Activated CD4-positive, alpha-beta T cell treated with anti-CD3 and anti-CD28 coated beads for 4 hours (primary cell): ENCODE data around the gene OR2A2.
A peak's percentile ranks its signal among the peaks of the same experiment; 100 is the strongest.
"Not testable (repeated sequence)": the region's sequence is repeated elsewhere in the genome, so short reads cannot be mapped to it uniquely, and the experiment has no call there.

Source experiments
- DNase-seq, 2 donors: peaks; one replicate each; pipeline ENCODE4 v3.0.0-alpha.2; 2020

Gene OR2A2, protein sequence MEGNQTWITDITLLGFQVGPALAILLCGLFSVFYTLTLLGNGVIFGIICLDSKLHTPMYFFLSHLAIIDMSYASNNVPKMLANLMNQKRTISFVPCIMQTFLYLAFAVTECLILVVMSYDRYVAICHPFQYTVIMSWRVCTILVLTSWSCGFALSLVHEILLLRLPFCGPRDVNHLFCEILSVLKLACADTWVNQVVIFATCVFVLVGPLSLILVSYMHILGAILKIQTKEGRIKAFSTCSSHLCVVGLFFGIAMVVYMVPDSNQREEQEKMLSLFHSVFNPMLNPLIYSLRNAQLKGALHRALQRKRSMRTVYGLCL

GRCh38 chr7:144109283-144109682, at the start of gene OR2A2:
OR2A2 (plus strand) TSS chr7:144109583; CDS start chr7:144109583, 0 bp downstream.
- no peak for DNase-seq

- DNase-seq, result no peak
Observed at GRCh38 chr7:144063710-144064109, 45.7 kb upstream of the OR2A2 start.

DNA sequence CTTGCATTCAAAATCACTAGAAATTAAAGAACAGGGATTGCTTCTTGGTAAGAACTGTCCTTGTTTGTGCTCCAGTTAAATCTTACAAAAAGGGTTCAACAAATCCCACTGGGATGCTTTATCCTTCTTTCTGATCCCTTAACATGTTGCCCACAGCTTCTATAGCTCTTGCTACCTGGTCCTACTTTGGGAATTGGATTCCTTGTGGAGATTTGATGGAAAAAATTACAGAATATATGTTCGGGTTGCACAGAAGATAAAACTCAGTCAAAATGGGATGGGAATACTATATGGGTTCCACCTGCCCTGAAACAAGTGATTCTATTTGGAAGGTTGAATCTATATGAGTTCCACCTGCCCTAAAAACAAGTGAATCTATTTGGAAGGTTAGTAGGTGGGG, 39.9 kb upstream of the OR2A2 start, which contains the start of gene OR2A25:
TSS of gene OR2A25 (plus strand) at position 301 of the 400 bp plus-strand sequence. CDS start 4,409 bp downstream, outside the sequence.
- no peak for DNase-seq

DNA sequence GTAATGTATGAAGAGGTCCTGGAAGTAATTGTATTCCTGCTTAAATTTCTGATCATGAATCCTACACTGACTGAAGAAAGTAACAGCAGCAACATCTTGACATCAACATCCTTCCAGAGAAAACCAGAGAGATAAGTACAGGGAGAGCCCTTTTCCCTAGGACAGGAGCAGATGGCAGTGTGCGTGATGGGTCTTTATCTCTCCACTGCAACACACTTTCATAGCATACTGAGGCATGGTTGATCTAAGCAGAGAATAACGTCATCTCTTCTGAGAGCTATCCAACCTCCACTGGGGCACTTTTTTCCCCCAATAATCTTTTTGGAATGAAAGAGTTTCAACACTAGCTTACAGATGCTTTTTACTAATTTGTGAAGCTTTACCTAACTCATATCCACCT, 39.4 kb upstream of the OR2A2 start:
- DNase-seq, result no peak

GRCh38 chr7:144074374-144074773, 35.0 kb upstream of the OR2A2 start:
- DNase-seq, result no peak

GRCh38 chr7:144085978-144086377, 23.4 kb upstream of the OR2A2 start, which contains the start of gene OR2A12:
OR2A12 (plus strand) TSS chr7:144086278; CDS start chr7:144095108, 8,830 bp downstream.
- DNase-seq, result no peak

- no peak for DNase-seq
Observed at GRCh38 chr7:144086730-144087129, 22.7 kb upstream of the OR2A2 start.

- no peak for DNase-seq
Observed at GRCh38 chr7:144087230-144087629, 22.2 kb upstream of the OR2A2 start.

DNA sequence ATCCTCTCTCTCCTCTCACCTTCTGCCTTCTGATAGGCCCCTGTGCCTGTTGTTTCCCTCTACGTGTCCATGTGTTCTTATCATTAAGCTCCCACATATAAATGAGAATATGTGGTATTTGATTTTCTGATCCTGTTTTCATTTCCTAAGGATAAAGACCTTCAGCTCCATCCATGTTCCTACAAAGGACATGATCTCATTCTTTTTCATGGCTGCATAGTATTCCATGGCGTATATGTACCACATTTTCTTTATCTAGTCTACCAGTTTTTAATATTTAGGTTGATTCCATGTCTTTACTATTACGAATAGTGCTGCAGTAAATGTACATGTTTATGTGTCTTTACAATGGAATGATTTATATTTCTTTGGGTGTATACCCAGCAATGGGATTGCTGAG, 18.7 kb upstream of the OR2A2 start:
- DNase-seq, result no peak

- no peak for DNase-seq
Observed at GRCh38 chr7:144098776-144099175, 10.6 kb upstream of the OR2A2 start.

- no peak for DNase-seq
Observed at GRCh38 chr7:144100607-144101006, 8.8 kb upstream of the OR2A2 start.

DNA sequence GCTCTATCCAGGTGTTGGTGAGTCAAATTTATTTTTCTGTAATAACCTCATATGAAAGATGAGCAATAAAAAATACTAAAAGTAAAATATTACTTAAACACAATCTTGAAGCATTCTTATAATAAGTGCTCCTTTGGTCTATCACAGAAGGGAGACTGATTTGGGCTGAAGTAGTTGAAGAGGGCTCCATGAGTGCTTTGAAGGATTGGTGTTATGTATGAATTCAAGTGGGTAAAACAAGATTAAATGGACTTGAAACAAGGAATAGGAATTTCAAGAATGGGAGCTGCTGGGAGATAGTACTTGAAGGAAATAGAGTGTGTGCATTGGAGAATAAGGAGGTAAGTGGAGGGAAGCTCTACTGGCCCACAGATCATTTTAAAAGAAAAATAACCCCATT, 7.3 kb upstream of the OR2A2 start:
- no peak for DNase-seq

- DNase-seq, result no peak
Observed at GRCh38 chr7:144105211-144105610, 4.2 kb upstream of the OR2A2 start.

DNA sequence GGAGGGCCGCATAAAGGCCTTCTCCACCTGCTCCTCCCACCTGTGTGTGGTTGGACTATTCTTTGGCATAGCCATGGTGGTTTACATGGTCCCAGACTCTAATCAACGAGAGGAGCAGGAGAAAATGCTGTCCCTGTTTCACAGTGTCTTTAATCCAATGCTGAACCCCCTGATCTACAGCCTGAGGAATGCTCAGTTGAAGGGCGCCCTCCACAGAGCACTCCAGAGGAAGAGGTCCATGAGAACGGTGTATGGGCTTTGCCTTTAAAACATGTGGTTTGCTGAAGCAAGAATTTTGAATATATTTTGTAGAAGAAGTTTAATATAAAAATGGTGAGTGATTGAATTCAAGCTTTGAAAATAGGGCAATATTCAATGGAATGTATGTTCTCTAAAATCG, 889 bp downstream of the OR2A2 start:
- no peak for DNase-seq

DNA sequence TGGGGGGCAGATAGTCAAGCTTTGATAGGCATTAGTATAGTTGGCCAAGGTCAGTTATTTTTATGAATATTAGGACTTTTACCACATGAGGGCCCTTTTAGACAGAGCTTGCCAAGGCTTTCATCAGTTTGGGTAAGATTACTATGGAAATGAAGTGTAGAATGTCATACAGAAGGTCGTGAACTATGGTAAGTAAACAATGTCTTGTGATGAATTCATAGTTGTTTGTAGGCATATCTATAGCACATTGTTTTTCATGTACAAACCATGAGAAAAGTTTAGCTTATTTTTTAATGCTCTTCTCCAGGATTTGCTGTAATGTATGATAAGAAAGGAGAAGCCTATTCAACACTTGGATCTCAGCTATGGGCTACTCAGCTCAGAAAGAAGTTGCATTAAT, 4.3 kb downstream of the OR2A2 start:
- no peak for DNase-seq

- DNase-seq, result no peak
Observed at GRCh38 chr7:144118341-144118740, 9.0 kb downstream of the OR2A2 start.

DNA sequence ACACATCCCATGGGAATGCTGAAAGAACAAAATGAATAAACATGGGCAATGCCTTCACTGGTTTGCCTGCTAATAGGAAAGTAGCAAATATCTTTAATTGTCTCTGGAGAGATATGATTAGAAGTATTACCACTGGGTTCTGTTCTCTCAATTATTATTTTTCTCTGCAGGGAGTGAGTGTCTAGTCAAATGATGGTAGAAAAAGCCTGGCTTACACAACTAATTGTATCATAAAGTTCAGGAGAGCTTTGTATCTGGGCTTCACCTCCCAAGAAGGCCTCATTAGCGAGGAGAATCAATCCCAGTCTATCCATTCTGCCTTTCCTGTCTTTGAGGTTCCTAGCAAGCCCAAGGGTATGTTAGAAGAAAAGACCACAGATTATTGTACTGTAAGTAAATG, 13.5 kb downstream of the OR2A2 start, which contains the start of gene OR2A14:
TSS of gene OR2A14 (plus strand) at position 301 of the 400 bp plus-strand sequence. CDS start 5,937 bp downstream, outside the sequence.
- no peak for DNase-seq

- peak; percentile 83 to 88 for DNase-seq
Observed at GRCh38 chr7:144127714-144128334, 18.4 kb downstream of the OR2A2 start.

DNA sequence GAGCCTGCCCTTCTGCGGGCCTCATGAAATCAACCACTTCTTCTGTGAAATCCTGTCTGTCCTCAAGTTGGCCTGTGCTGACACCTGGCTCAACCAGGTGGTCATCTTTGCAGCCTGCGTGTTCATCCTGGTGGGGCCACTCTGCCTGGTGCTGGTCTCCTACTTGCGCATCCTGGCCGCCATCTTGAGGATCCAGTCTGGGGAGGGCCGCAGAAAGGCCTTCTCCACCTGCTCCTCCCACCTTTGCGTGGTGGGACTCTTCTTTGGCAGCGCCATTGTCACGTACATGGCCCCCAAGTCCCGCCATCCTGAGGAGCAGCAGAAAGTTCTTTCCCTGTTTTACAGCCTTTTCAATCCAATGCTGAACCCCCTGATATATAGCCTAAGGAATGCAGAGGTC, 20.2 kb downstream of the OR2A2 start:
- not testable (repeated sequence) for DNase-seq

DNA sequence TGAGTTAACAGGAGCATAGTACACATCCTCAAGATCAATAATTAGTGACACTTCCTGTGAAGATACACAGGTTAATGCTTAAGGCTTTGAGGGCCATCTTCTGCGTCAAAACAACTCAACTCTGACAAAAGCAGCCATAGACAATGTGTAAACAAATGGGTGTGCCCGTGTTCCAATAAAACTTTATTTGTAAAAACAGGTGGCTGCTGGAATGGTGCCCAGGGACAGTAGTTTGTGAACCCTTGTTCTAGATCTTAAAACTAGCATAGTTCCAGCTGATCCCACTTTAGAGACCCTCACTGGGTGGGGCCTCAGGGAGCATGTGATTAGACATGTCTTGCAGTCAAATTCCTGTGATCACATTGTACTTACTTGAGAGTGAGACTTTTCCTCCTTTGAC, 21.3 kb downstream of the OR2A2 start:
- DNase-seq, result no peak

DNA sequence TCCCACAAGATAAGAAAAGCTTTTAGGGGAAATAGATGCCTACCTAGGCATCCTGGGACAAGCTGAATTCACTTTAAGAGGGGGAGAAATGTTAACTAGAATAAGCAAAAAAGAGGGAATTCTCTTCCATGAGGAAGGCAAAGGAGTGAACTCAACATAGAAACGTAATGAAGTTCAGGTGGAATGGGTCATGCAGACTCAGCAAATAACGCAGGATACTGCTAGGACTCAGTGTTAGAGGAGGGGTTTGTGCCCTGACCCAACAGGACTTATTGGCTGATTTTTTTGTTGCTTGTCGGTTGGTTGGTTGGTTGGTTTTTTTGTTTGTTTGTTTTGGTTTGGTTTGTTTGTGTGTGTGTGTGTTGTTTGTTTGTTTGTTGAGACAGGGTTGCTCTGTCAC, 22.9 kb downstream of the OR2A2 start:
- DNase-seq, result no peak

DNA sequence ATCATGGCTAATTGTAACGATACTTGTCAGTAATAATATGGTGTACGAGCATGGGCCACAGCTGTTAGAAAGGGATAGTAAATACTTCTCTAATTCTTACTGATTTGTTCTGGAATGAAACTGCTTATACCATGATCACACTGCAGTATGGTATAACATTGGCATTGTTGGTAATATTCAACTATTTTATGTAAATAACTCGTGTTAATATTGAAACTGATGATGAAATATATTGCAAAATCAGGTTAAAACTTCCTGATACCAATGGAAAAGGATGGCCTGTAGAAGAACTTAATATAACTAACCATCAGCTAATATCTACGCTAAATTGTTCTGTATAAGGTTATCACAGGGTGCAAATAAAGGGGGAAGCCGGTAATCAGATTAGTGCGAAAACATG, 23.9 kb downstream of the OR2A2 start:
- no peak for DNase-seq

GRCh38 chr7:144134116-144134515, 24.7 kb downstream of the OR2A2 start:
- no peak for DNase-seq

DNA sequence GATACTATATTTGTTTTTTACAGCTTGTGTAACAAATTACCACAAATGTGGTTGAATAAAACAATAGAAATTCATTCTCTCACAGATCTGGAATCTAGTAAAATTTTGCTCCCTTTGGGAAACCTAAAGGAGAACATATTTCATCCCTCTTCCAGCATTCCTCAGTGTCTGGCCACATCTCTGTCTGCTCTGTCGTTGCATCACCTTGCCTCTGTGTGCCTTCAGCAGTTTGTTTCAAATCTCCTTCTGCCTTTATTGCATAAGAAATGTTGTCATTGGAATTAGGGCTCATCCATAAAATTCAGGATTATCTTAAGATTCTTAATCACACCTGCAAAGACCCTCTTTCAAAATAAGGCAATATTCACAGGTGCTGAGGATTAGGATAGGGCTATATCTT, 28.1 kb downstream of the OR2A2 start:
- DNase-seq, result no peak
